Measurements from ENCODE around the gene NELFB. TPM values are rescaled to one million over a fixed set of nuclear protein-coding genes. Genes with fewer than 3 reads are reported as not detected.

NELFB gene
- total RNA-seq, 1 experiment from 2014 or later = 95.0 TPM

DNA sequence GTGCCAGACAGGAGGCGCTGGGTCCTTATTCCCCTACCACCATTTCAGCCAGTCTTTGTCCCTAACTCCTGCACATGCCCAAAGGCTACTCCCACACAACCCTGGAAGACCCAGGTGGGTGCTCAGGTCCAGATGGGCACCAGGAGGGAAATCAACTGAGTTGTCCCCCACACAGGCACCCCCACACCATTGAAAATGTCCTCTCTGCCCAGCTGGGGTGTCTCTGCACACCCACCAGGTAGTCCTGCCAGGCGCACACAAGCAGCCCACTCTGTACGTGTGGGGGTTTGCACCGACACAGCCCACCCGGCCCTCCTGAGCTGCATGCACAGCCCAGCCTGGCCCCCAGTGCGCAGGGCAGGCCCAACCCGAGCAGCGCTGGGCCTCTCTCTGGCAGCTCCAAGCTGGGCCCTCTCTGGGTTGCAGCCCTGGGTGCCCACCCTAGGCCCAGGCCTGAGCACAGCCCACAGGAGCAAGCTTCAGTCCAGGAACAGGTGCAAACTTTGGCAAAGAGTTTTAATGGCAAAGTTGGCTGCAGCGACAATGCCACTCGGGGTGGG, 35.3 kb upstream of the NELFB start:
- Mint-ChIP-seq H3K9me3 (no peaks in the 10 kb centered on the region), H3K4me3 (no peak overlapping the region), H3K27ac (no peak overlapping the region), H3K27me3 (ENCODE audit: low read depth) (no peaks in the 10 kb centered on the region), H3K4me1 (peaks cover 4% of the 10 kb centered on the region; the same call in 1 of the 2 replicates), H3K36me3 (0 out of 2 replicates have a peak, but pooled peaks cover 3% of the 10 kb centered on the region)
- DNase-seq (ENCODE audit: low spot score) (no peak), ATAC-seq (no peak)
- POLR2A ChIA-PET = interaction anchor here (0.7 kb wide), 1 partner anchor 45 kb away, joined by 3 read pairs; no protein-coding TSS in a partner anchor
- CTCF ChIA-PET = interaction anchor here (3.6 to 8.9 kb wide), 2 partner anchors 16 to 18 kb away, joined by 11 to 143 read pairs; partner anchors contain the start of gene TPRN
- TF ChIP-seq, protein P1, sequence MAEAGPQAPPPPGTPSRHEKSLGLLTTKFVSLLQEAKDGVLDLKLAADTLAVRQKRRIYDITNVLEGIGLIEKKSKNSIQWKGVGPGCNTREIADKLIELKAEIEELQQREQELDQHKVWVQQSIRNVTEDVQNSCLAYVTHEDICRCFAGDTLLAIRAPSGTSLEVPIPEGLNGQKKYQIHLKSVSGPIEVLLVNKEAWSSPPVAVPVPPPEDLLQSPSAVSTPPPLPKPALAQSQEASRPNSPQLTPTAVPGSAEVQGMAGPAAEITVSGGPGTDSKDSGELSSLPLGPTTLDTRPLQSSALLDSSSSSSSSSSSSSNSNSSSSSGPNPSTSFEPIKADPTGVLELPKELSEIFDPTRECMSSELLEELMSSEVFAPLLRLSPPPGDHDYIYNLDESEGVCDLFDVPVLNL (CRISPR knock-in tag; IDR thresholded peaks at IDR 0.05; ENCODE audit: borderline replicate concordance, low read depth) = no peak
- TF ChIP-seq KAT7 (CRISPR knock-in tag; IDR thresholded peaks at IDR 0.05; ENCODE audit: borderline replicate concordance) (no peak), SMAD4 (CRISPR knock-in tag; IDR thresholded peaks at IDR 0.05) (no peak), JAZF1 (CRISPR knock-in tag; IDR thresholded peaks at IDR 0.05) (no peak), GRHL2 (CRISPR knock-in tag; IDR thresholded peaks at IDR 0.05; ENCODE audit: insufficient replicate concordance, severe bottlenecking) (no peak)
- TF ChIP-seq, protein P2, sequence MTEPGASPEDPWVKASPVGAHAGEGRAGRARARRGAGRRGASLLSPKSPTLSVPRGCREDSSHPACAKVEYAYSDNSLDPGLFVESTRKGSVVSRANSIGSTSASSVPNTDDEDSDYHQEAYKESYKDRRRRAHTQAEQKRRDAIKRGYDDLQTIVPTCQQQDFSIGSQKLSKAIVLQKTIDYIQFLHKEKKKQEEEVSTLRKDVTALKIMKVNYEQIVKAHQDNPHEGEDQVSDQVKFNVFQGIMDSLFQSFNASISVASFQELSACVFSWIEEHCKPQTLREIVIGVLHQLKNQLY (CRISPR knock-in tag; IDR thresholded peaks at IDR 0.05) = no peak

DNA sequence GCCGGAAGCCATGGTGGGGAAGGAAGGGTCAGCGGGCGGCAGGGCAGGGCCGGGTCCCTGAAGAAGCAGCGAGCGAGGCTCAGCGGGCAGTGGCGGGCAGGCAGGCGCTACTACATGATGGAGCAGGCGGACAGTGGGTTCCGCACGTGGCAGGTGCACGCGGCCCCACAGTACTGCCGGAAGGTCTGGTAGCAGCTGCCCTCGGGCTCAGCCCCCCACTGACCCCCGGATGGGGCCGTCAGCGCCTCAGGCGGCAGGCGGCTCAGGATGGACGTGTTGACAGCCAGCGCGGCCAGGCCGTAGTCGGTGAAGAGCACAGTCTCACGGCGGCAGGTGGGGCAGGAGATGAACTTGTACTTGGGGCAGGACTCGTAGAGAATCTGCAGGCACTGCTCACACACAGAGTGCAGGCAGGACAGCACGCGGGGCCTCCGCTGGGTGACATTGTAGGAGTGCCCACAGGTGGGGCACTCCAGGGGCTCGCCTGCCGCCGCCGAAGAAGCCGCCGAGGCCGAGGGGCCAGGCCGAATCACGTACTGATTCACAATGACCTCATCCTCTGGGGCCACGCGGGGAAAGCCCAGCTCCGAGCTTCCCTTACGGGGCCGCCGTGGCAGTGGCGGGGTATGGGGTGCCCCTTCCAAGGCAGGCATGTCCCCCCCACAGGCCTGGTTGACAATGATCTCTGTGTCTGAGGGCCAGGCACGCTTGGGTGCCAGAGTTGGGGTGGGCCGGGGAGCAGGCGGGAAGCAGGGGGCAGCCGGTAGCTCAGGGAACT, 34.6 kb upstream of the NELFB start:
- CTCF ChIA-PET = interaction anchor here (0.6 to 8.9 kb wide), 7 partner anchors 15 to 185 kb away, joined by 3 to 143 read pairs (median 11); partner anchors contain the start of genes SAPCD2 and TPRN
- TF ChIP-seq RORB (CRISPR knock-in tag; IDR thresholded peaks at IDR 0.05) = no peak
- no peak for TF ChIP-seq GABPB1 (CRISPR knock-in tag; IDR thresholded peaks at IDR 0.05)
- TF ChIP-seq MYBL2 (CRISPR knock-in tag; IDR thresholded peaks at IDR 0.05) = no peak
- TF ChIP-seq, protein P3, sequence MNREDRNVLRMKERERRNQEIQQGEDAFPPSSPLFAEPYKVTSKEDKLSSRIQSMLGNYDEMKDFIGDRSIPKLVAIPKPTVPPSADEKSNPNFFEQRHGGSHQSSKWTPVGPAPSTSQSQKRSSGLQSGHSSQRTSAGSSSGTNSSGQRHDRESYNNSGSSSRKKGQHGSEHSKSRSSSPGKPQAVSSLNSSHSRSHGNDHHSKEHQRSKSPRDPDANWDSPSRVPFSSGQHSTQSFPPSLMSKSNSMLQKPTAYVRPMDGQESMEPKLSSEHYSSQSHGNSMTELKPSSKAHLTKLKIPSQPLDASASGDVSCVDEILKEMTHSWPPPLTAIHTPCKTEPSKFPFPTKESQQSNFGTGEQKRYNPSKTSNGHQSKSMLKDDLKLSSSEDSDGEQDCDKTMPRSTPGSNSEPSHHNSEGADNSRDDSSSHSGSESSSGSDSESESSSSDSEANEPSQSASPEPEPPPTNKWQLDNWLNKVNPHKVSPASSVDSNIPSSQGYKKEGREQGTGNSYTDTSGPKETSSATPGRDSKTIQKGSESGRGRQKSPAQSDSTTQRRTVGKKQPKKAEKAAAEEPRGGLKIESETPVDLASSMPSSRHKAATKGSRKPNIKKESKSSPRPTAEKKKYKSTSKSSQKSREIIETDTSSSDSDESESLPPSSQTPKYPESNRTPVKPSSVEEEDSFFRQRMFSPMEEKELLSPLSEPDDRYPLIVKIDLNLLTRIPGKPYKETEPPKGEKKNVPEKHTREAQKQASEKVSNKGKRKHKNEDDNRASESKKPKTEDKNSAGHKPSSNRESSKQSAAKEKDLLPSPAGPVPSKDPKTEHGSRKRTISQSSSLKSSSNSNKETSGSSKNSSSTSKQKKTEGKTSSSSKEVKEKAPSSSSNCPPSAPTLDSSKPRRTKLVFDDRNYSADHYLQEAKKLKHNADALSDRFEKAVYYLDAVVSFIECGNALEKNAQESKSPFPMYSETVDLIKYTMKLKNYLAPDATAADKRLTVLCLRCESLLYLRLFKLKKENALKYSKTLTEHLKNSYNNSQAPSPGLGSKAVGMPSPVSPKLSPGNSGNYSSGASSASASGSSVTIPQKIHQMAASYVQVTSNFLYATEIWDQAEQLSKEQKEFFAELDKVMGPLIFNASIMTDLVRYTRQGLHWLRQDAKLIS (CRISPR knock-in tag; IDR thresholded peaks at IDR 0.05; ENCODE audit: borderline replicate concordance) = no peak
- Mint-ChIP-seq H3K4me3 (peak overlapping the region; percentile 18; the same call in 1 of the 2 replicates), H3K9me3 (no peaks in the 10 kb centered on the region), H3K4me1 (peaks cover 4% of the 10 kb centered on the region; the same call in 1 of the 2 replicates), H3K27ac (no peak overlapping the region), H3K36me3 (0 out of 2 replicates have a peak, but pooled peaks cover 1% of the 10 kb centered on the region), H3K27me3 (ENCODE audit: low read depth) (no peaks in the 10 kb centered on the region)
- no peak for DNase-seq (ENCODE audit: low spot score)
- ATAC-seq = no peak
- POLR2A ChIA-PET = interaction anchor here (0.7 kb wide), 1 partner anchor 46 kb away, joined by 3 read pairs; no protein-coding TSS in a partner anchor

DNA sequence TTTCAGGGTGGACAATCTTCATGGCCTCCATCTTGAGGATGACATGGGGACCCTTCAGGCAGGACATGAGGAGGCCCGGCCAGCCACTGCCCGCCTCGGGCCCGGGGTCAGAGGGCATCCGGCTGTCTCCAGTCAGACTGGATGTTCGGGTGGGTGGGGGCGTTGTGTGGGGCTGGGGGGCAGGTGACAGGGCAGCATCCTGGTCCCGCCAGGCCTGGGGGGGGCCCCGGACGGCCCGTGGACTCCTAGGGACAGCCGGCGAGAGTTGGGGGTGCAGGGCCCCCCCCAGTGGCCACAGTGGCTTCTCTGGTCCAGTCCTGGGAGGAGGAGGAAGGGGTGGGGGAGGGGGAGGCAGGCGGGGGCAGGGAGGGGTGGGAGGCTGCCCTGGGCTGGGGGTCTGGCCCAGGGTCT, 34.0 kb upstream of the NELFB start:
- Mint-ChIP-seq H3K27ac (no peak overlapping the region), H3K4me1 (peaks cover 4% of the 10 kb centered on the region; the same call in 1 of the 2 replicates), H3K9me3 (no peaks in the 10 kb centered on the region), H3K36me3 (no peaks in the 10 kb centered on the region), H3K27me3 (ENCODE audit: low read depth) (no peaks in the 10 kb centered on the region), H3K4me3 (peak overlapping the region; percentile 18; the same call in 1 of the 2 replicates)
- DNase-seq (ENCODE audit: low spot score) = no peak
- ChIA-PET CTCF (interaction anchor here (0.6 to 8.9 kb wide), 8 partner anchors 15 to 186 kb away, joined by 3 to 143 read pairs (median 9); partner anchors contain the start of genes SAPCD2 and TPRN), POLR2A (no interaction called here)
- no peak for ATAC-seq
- TF ChIP-seq ZBTB21 (CRISPR knock-in tag; IDR thresholded peaks at IDR 0.05; ENCODE audit: borderline replicate concordance) = no peak
- TF ChIP-seq SMAD3 (CRISPR knock-in tag; IDR thresholded peaks at IDR 0.05; ENCODE audit: borderline replicate concordance) = no peak
- TF ChIP-seq ZNF317 (CRISPR knock-in tag; IDR thresholded peaks at IDR 0.05; ENCODE audit: borderline replicate concordance, low read depth) = no peak
- TF ChIP-seq, protein P4, sequence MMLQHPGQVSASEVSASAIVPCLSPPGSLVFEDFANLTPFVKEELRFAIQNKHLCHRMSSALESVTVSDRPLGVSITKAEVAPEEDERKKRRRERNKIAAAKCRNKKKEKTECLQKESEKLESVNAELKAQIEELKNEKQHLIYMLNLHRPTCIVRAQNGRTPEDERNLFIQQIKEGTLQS (CRISPR knock-in tag; conservative IDR thresholded peaks at IDR 0.05) = no peak
- no peak for TF ChIP-seq IRF2 (CRISPR knock-in tag; IDR thresholded peaks at IDR 0.05; ENCODE audit: borderline replicate concordance, low read depth)
- TF ChIP-seq, protein P5, sequence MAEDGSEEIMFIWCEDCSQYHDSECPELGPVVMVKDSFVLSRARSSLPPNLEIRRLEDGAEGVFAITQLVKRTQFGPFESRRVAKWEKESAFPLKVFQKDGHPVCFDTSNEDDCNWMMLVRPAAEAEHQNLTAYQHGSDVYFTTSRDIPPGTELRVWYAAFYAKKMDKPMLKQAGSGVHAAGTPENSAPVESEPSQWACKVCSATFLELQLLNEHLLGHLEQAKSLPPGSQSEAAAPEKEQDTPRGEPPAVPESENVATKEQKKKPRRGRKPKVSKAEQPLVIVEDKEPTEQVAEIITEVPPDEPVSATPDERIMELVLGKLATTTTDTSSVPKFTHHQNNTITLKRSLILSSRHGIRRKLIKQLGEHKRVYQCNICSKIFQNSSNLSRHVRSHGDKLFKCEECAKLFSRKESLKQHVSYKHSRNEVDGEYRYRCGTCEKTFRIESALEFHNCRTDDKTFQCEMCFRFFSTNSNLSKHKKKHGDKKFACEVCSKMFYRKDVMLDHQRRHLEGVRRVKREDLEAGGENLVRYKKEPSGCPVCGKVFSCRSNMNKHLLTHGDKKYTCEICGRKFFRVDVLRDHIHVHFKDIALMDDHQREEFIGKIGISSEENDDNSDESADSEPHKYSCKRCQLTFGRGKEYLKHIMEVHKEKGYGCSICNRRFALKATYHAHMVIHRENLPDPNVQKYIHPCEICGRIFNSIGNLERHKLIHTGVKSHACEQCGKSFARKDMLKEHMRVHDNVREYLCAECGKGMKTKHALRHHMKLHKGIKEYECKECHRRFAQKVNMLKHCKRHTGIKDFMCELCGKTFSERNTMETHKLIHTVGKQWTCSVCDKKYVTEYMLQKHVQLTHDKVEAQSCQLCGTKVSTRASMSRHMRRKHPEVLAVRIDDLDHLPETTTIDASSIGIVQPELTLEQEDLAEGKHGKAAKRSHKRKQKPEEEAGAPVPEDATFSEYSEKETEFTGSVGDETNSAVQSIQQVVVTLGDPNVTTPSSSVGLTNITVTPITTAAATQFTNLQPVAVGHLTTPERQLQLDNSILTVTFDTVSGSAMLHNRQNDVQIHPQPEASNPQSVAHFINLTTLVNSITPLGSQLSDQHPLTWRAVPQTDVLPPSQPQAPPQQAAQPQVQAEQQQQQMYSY (CRISPR knock-in tag; IDR thresholded peaks at IDR 0.05) = no peak
- TF ChIP-seq, protein P6, sequence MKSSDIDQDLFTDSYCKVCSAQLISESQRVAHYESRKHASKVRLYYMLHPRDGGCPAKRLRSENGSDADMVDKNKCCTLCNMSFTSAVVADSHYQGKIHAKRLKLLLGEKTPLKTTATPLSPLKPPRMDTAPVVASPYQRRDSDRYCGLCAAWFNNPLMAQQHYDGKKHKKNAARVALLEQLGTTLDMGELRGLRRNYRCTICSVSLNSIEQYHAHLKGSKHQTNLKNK (CRISPR knock-in tag; IDR thresholded peaks at IDR 0.05) = no peak
- TF ChIP-seq SMAD4 (CRISPR knock-in tag; IDR thresholded peaks at IDR 0.05) = no peak

All from WTC11 (cell line).